ENCODE results near the gene KLF13. TPM values are rescaled to one million over a fixed set of nuclear protein-coding genes. Genes with fewer than 3 reads are reported as not detected.

Gene KLF13
- total RNA-seq, 4 donors from 2014 or later, result 50.8 to 151 (median 98.7) TPM

DNA sequence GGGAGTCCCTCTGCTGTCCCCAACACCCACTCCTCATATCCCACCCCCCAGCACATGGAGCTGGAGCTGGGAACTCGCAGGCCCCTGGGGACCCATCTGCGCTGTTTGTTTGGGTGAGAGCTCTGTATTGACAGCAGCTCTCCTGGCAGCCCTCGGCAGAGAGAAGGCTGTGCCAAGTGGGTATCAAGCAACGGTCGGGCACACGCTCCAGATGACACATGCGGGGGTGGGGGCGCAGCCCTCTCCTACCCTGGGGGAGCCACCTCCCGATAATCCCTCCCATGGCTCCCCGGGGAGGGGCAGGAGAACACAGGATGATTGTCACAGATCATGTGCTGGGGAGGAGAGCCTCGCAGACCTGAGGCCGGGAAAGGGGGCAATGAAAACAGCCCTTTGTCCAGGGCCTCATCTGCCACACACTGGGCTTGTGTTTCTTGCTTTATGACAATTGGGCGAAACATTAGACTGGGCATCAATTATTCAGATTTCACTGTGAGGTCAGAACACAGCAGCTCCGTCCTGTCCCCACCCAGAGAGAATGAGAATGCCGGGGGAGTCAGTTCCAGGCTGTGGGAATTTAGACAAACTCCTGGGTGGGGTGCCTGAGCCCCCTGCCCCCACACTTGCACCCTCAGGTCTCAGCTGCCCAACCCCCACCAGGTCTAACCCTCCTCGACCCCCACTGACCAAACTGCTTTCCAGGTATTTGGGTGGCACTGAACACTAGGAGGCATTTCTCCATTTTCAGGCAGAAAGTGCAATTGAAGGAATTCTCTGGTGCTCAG is 46.4 kb upstream of the KLF13 start:
- TF ChIP-seq CTCF (IDR thresholded peaks at IDR 0.05) (no peak), POLR2A (IDR thresholded peaks at IDR 0.05) (no peak)
- DNase-seq (ENCODE audit: low spot score in 2 of 2), result peak; percentile 18 to 85
- WGBS, 2 donors, result 35 to 43% methylated on average over 12 to 16 of the region's 16 CpGs
- H3K4me3 ChIP-seq (ENCODE audit: low read depth, poor library complexity, severe bottlenecking), result no peak overlapping the region
- intact Hi-C loops (cut with DNase I; ENCODE audit: low total_unique reads), result no loop called here

DNA sequence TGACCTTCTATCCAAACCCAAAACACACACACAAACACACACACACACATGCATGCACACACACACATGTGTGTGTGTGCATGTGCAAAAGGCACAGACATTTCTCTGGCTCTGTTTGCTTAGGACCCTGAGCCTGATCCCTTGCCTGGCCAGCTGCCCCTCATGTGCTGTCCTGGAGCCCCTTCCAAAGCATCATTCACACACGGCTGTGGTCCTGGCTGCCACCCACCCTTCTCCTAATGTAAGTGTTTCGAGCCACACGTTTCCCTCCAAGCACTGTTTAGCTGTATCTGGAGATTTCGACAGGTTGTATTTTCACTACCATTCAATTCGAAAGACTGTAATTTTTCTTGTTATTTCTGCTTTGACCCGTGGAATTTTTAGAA is 45.8 kb upstream of the KLF13 start:
- TF ChIP-seq CTCF (IDR thresholded peaks at IDR 0.05) (no peak), POLR2A (IDR thresholded peaks at IDR 0.05) (no peak)
- WGBS, 2 donors, result 71 to 78% methylated on average over 6 of the region's 6 CpGs
- intact Hi-C loops (cut with DNase I; ENCODE audit: low total_unique reads), result no loop called here
- H3K4me3 ChIP-seq (ENCODE audit: low read depth, poor library complexity, severe bottlenecking), result no peak overlapping the region
- DNase-seq (ENCODE audit: low spot score in 2 of 2), result peak in 1 of 2 donors; percentile 53

GRCh38 chr15:31283043-31283442 is 43.6 kb upstream of the KLF13 start:
- intact Hi-C loops (cut with DNase I; ENCODE audit: low total_unique reads), result no loop called here
- H3K4me3 ChIP-seq (ENCODE audit: low read depth, poor library complexity, severe bottlenecking), result no peak overlapping the region
- 98 to 99% methylated on average over 4 of the region's 4 CpGs for WGBS, 2 donors
- peak in 1 of 2 donors; percentile 43 for DNase-seq (ENCODE audit: low spot score in 2 of 2)
- TF ChIP-seq CTCF (IDR thresholded peaks at IDR 0.05) (no peak), POLR2A (IDR thresholded peaks at IDR 0.05) (no peak)

GRCh38 chr15:31285772-31286261 is 40.8 kb upstream of the KLF13 start:
- DNase-seq (ENCODE audit: low spot score in 2 of 2), result no peak
- WGBS, 2 donors, result 25 to 40% methylated on average over 1 of the region's 1 CpG
- H3K4me3 ChIP-seq (ENCODE audit: low read depth, poor library complexity, severe bottlenecking), result no peak overlapping the region
- TF ChIP-seq POLR2A (IDR thresholded peaks at IDR 0.05) (no peak), CTCF (IDR thresholded peaks at IDR 0.05) (no peak)
- intact Hi-C loops (cut with DNase I; ENCODE audit: low total_unique reads), result no loop called here

DNA sequence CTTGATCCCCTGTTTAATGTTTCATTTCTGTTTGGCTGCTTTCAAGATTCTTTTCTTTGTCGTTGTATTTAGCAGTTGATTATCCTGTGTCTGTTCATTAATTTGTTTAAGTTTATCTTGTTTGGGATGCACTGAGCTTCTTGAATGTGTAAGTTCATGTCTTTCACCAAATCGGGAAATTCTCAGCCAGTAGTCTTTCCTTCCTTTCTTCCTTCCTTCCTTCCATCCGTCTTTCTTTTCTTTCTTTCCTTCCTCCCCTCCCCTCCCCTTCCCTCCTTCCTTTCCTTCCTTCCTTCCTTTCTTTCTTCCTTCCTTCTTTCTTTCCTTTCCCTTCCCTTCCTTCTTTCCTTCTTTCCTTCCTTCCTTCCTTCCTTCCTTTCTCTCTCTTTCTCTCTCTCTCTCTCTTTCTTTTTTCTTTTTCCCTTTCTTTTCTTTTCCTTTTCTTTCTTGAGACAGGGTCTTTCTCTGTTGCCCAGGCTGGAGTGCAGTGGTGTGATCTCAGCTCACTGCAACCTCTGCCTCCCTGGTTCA is 35.5 kb upstream of the KLF13 start:
- intact Hi-C loops (cut with DNase I; ENCODE audit: low total_unique reads), result loop anchor here (10.0 kb wide), 1 partner anchor 56 kb away; no protein-coding TSS in a partner anchor
- no peak for DNase-seq (ENCODE audit: low spot score in 2 of 2)
- WGBS, 2 donors, result 72 to 76% methylated on average over 3 of the region's 3 CpGs
- TF ChIP-seq POLR2A (IDR thresholded peaks at IDR 0.05), result no peak
- no peak for TF ChIP-seq CTCF (IDR thresholded peaks at IDR 0.05)
- no peak overlapping the region for H3K4me3 ChIP-seq (ENCODE audit: low read depth, poor library complexity, severe bottlenecking)
